Measurements from ENCODE around the gene COX19.

Gene COX19

DNA sequence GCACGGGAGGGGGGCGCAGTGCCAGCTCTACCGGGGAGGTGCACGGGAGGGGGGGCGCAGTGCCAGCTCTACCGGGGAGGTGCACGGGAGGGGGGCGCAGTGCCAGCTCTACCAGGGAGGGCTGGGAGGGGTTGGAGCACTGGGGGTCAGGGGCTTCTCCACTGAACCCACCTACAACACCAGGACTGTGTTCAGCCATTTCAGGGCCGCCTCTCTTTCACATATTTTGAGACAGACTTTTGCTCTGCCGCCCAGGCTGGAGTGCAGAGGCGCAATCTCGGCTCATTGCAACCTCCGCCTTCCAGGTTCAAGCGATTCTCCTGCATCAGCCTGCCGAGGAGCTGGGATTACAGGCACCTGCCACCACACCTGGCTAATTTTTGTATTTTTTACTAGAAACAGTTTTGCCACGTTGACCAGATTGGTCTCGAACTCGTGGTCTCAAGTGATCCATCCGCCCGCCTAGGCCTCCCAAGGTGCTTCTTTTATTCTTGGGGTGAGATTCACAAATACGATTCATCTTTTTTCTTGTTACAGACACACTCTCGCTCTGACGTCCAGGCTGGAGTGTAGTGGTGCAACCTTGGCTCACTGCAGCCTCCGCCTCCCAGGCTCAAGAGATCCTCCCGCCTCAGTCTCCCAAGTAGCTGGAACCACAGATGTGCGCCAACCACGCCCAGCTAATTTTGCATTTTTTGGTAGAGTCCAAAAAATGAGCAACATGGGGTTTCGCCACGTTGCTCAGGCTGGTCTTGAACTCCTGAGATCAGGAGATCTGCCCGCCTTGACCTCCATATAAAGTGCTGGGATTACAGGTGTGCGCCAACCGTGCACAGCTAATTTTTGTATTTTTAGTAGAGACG is 57.9 kb downstream of the COX19 start:
- in situ Hi-C loops (cut with HindIII; ENCODE audit: low sequenced_read_pairs), result no loop called here

GRCh38 chr7:916291-916941 is 58.9 kb downstream of the COX19 start:
- in situ Hi-C loops (cut with HindIII; ENCODE audit: low sequenced_read_pairs), result no loop called here

Data from endothelial cell of hepatic sinusoid (primary cell).